D341Med (cell line): Measurements from ENCODE around the gene LUC7L.
A peak's percentile ranks its signal among the peaks of the same experiment; 100 is the strongest.
"Not testable (repeated sequence)": the region's sequence is repeated elsewhere in the genome, so short reads cannot be mapped to it uniquely, and the experiment has no call there.

Source experiments
- DNase-seq: peaks from one replicate; pipeline ENCODE4 v3.0.0; 2012; ENCODE audit warnings: low spot score

Gene LUC7L

GRCh38 chr16:229731-230281, 557 bp upstream of the LUC7L start:
- DNase-seq = no peak

DNA sequence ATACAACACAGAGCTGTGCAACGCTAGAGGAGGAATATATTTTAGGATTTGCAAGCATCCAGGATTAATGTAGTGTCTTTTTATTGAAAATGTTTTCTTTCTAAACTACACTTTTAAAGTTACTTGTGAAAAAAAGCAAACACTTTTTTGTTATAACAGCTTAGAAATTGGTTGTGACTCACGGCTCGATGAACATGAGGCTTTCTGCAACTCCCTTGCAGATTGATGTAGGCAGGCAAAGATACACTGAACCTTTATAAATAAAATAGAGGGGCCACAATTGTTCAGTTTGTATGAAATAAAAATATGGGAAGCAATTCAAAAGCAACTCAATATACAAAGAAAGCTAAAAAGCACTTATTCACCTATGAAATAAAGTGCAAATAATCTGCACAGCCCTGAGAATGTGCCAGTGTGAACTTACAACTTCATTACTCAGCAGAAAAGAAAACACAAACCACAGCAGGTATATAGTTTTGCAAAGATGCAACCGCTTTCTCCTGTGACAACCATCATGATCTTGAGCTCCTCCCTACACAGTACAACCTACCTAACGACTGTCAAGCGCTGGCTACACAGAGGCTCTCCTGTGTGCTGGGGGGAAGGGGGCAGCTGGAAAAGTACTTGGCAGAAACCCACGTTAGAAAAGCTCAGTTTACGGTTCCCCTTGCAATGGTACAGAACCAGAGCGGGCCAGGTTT, 948 bp downstream of the LUC7L start:
- DNase-seq = no peak

DNA sequence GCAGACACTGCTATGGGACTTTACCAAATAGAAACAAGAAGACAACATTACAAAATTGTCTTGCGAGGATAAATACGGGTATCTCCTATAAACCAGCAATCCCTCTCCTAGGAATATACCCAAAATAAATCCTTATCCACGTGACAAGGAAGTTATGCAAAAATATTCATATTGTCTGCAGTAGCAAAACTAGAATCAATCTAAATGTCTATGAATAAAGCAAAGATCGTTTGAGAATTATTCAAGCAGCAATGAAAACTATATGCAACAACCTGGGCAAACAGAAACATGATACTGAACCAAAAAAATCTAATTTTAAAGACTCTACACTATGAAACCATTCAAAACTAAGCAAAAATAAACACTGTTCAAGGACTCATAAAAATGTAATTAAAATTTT, 9.2 kb downstream of the LUC7L start:
- no peak for DNase-seq

DNA sequence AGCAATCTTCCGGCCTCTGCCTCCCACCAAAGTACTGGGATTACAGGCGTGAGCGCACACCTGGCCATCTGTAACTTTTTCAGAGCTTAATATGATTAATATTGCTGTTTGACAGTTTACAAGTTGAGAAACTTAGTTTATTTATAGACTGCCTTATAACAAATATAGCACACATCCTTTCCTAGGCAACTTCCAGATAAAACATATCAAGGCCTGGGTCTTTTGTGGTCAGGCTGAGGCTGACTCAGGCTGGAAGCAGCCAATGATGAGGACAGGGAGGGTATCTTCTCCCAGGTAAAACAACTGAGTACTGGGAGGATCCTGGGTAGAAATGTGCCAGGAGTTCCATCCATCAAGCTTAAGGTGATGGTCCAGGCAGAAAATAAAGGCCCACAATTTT, 16.2 kb downstream of the LUC7L start:
- DNase-seq = no peak

DNA sequence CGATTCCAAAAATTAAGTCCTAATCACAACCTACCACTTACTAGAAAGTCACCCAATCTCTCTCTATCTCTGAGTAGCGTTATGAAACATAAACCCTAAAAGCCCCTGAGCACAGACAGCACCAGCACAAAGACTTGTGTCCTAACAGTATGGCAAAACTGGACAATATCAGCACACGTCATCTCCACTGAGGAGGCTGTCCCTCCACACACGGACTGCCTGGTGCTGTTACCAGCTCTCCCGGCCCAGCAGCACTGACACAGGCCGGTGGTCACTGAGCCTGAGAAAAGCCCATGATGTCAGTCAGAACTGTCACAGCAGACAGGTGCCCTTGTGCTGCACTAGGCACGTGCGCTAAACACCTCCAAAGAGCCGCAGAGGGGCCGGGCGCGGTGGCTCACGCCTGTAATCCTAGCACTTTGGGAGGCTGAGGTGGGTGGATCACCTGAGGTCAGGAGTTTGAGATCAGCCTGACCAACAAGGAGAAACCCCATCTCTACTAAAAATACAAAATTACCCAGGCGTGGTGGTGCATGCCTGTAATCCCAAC, 17.5 kb downstream of the LUC7L start:
- DNase-seq = not testable (repeated sequence)

DNA sequence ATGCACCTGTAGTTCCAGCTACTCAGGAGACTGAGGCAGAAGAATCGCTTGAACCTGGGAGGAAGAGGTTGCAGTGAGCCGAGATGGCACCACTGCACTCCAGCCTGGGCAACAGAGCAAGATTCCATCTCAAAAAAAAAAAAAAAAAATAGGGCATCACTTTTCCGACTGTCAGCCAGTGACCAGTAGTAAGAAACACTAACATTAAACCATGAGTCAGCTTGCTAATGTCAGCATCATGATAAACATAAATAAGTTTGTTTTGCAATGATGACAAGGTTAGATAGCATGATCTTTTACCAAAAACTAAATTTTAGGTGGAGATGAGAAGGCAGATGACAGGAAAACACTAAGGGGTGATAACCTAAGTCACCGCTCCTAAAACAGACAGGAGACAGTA, 19.9 kb downstream of the LUC7L start:
- not testable (repeated sequence) for DNase-seq

GRCh38 chr16:204046-204445, 25.2 kb downstream of the LUC7L start:
- DNase-seq = not testable (repeated sequence)

DNA sequence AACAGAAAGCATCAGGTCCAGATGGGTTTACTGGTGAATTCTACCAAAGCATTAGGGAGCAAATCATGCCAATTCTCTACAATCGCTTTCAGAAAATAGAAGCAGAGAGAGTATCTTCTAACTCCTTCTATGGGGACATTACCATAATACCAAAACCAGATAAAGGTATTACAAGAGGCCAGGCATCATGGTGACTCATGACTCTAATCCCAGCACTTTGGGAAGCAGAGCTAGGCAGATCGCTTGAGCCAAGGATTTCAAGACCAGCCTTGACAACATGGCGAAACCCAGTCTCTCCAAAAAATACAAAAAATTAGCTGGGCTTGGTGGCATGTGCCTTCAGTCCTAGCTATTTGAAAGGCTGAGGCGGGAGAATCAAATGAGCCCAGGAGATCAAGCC, 26.0 kb downstream of the LUC7L start:
- no peak for DNase-seq

DNA sequence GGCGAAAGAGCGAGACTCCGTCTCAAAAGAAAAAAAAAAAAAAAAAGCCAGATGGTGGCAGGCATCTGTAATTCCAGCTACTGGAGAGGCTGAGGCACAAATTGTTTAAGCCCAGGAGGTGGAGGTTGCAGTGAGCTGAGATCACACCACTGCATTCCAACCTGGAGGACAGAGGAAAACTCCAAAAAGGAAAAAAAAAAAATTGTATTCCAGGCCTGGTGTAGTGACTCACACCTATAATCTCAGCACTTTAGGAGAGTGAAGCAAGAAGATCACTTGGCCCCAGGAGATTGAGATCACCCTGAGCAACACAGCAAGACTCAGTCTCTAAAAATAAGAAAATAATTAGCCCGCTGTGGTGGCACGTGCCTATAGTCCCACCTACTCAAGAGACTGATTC, 28.9 kb downstream of the LUC7L start:
- DNase-seq = no peak

GRCh38 chr16:194516-194915, 34.7 kb downstream of the LUC7L start:
- DNase-seq = no peak

DNA sequence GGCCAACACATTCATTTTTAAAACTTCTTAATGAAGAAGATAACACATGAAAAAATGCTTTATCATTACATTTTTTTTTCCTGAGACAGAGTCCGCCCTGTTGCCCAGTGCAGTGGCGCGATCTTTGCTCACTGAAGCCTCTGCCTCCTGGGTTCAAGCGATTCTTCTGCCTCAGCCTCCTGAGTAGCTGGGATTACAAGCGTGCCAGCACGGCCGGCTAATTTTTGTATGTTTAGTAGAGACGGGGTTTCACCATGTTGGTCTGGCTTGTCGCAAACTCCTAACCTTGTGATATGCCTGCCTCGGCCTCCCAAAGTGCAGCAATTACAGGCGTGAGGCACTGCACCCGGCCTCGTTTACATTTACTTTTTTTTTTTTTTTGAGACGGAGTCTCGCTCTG, 35.8 kb downstream of the LUC7L start:
- DNase-seq = no peak

DNA sequence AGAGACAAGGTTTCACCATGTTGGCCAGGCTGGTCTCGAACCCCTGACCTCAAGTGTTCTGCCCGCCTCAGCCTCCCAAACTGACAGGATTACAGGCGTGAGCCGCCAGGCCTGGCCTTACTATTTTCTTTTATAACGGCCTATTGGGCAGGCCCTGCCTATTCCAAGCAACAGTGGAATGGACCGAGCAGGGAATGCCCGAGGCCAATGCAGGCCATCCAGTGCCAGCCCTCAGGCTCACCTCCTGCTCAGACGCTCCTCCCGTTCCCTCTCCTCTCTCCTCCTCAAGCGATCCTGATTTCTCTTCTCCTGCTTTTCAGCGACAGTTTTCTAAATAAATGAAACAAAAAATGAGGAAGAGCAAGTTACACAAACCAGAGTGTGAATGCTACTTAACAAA, 36.6 kb downstream of the LUC7L start:
- no peak for DNase-seq

GRCh38 chr16:191831-192230, 37.4 kb downstream of the LUC7L start:
- no peak for DNase-seq

DNA sequence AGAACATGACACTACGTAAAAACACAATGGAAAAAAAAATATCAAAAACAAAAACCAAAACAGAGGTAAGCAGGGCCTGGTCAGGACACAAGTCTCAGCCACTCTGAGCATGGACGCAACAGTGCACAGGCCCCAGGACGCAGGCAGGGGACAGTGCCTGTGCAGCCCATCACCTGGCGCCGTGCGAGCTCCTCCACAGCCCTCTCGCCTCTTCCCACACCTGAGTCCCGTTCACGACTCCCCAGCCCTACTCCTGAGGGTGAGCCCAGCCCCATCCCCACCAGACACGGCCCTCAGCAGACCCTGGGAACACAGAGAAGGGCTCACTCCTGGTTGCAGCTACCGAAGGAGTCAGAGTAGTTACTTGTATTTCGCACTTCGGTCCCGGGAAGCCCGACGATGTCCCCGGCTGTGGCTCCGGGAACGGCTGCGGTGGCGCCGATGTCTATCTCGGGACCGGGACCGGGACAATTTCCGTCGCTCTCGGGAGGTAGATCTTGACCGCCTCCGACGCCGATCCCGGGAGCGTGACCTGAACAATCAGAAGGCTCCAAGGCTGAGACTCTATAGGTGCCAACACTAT, 39.6 kb downstream of the LUC7L start:
- DNase-seq = no peak

DNA sequence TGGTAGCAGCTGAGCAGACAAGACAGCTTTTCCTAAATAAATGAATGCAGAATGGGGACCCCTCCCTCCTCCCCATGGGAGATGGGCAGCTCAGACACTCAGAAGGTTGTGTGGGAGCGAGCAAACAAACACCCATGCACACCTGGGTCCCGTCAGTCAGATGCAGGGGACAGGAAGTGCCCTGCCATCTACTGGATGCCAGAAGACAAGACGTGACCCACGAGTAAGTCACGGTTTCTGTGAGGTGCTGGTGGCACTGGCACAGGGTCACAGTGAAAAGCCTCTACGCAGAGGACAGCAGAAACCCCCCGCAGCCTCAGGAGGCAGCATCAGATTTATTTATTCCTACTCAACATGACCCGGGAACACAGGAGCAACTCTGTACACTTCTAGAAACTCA, 40.6 kb downstream of the LUC7L start:
- DNase-seq = peak; percentile 64

DNA sequence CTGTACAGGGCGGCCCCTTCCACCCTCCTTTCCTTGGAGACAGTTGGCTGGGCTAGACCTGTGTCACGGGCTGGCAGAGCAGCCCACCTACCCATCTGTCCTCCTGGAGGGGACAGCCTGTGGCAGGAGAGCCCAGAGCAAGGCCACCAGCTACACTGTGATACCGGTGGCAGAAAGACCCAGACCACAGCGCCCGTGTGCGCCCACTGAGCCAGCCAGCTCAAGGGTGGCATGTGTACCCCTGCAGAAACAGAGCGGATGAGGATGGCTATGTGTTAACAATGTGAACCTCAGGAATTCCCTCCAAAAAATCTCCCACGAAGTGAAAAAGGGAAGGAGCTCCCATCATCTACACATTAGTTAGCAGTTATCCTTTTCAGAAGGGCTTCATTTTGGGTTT, 41.9 kb downstream of the LUC7L start:
- no peak for DNase-seq

DNA sequence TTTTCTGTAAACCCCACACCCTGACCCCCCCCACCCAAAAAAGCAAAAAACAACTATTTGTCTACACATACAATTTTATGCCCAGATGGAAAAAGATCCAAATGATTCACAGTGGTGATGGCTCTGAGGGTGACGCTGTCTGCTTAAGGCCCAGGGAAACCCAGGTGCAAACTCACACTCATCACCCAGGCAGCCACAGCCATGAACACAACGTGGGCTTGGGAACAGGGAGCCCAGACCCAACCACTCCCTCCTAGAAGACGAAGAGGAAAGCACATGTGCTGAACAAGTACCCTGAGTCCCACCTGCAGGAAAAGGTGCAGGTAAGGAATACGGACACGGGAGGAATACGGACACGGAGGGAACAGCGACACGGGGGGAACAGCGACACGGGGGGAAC, 43.6 kb downstream of the LUC7L start:
- DNase-seq = no peak

GRCh38 chr16:185213-185612, 44.0 kb downstream of the LUC7L start:
- no peak for DNase-seq

DNA sequence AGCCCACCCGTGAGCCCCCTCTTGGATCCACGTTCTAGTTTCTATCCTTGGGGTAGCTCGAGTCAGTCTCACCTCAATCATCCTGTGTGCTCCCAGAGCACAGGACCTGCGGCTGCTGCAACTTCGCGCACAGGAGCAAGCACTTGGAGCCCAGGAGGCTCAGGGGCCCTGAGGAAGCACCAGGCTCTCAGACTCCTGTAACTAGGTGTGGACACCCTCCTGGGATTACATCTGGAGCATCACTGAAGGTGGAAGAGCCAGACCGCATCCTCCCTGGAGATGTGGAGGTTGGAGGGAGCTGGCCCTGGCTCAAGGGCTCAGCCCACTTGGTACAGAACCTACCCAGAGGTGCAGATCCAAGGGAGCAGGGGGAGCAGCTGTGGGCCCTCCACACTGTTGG, 46.2 kb downstream of the LUC7L start:
- no peak for DNase-seq

GRCh38 chr16:181565-182021, 47.7 kb downstream of the LUC7L start:
- DNase-seq = peak; percentile 92

GRCh38 chr16:180681-181564, 48.3 kb downstream of the LUC7L start:
- peak; percentile 68 for DNase-seq

DNA sequence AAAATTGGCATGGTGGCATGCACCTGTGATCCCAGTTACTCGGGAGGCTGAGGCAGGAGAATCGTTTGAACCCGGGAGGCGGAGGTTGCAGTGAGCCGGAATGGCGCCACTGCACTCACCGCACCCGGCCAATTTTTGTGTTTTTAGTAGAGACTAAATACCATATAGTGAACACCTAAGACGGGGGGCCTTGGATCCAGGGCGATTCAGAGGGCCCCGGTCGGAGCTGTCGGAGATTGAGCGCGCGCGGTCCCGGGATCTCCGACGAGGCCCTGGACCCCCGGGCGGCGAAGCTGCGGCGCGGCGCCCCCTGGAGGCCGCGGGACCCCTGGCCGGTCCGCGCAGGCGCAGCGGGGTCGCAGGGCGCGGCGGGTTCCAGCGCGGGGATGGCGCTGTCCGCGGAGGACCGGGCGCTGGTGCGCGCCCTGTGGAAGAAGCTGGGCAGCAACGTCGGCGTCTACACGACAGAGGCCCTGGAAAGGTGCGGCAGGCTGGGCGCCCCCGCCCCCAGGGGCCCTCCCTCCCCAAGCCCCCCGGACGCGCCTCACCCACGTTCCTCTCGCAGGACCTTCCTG, 49.1 kb downstream of the LUC7L start, which contains the start of gene HBQ1:
TSS of gene HBQ1 (plus strand) at position 359 of the 575 bp plus-strand sequence. CDS start at position 387, 28 bp downstream.
- DNase-seq = peak; percentile 94
